H9 (cell line): ENCODE measurements around the gene OR13J1. TPM values are rescaled to one million over a fixed set of nuclear protein-coding genes. Genes with fewer than 3 reads are reported as not detected.

Experiments used
- DNase-seq: peaks from one replicate; pipeline ENCODE4 v3.0.0-alpha.2; 2017
- H2AFZ ChIP-seq: one replicate; pipeline ENCODE4 v1.6.1; 2013; ENCODE audit warnings: mild to moderate bottlenecking, low read length, control low read depth, moderate library complexity
- H2AK5ac ChIP-seq: 2 replicates; pipeline ENCODE4 v1.6.1; 2013; ENCODE audit warnings: low read length, control low read depth, mixed read lengths; ENCODE audit not compliant: insufficient read length
- H2BK120ac ChIP-seq: one replicate; pipeline ENCODE4 v1.6.1; 2013; ENCODE audit warnings: low read depth, mild to moderate bottlenecking, low read length, control low read depth, inconsistent platforms; ENCODE audit not compliant: poor library complexity, severe bottlenecking
- H2BK12ac ChIP-seq: 2 replicates; pipeline ENCODE4 v1.6.1; 2013; ENCODE audit warnings: low read length, control low read depth, mixed read lengths, low read depth; ENCODE audit not compliant: insufficient read length
- H2BK15ac ChIP-seq: 2 replicates; pipeline ENCODE4 v1.6.1; 2013; ENCODE audit warnings: low read depth, low read length, control low read depth
- H2BK20ac ChIP-seq: one replicate; pipeline ENCODE4 v1.6.1; 2013; ENCODE audit warnings: low read depth, mild to moderate bottlenecking, low read length, control low read depth, inconsistent platforms; ENCODE audit not compliant: poor library complexity, severe bottlenecking
- H2BK5ac ChIP-seq: 2 replicates; pipeline ENCODE4 v1.6.1; 2013; ENCODE audit warnings: low read length, control low read depth, mixed read lengths; ENCODE audit not compliant: insufficient read length
- H3K14ac ChIP-seq: 2 replicates; pipeline ENCODE4 v1.6.1; 2013; ENCODE audit warnings: low read length, control low read depth; ENCODE audit not compliant: insufficient read depth
- H3K18ac ChIP-seq: 2 replicates; pipeline ENCODE4 v1.6.1; 2013; ENCODE audit warnings: low read depth, mild to moderate bottlenecking, mixed read lengths, low read length, control low read depth; ENCODE audit not compliant: insufficient read length
- H3K23ac ChIP-seq: 2 replicates; pipeline ENCODE4 v1.6.1; 2013; ENCODE audit warnings: low read length, control low read depth, mixed read lengths, low read depth; ENCODE audit not compliant: insufficient read length
- H3K23me2 ChIP-seq: 2 replicates; pipeline ENCODE4 v1.6.1; 2013; ENCODE audit warnings: low read depth, mild to moderate bottlenecking, mixed read lengths, low read length, control low read depth; ENCODE audit not compliant: insufficient read length, poor library complexity, severe bottlenecking
- H3K27ac ChIP-seq: 2 replicates; pipeline ENCODE4 v1.5.1; 2013; ENCODE audit warnings: low read length, control low read depth, mixed read lengths, low read depth; ENCODE audit not compliant: insufficient read length
- H3K27me3 ChIP-seq: 2 replicates; pipeline ENCODE4 v1.6.1; 2013; ENCODE audit warnings: low read length, control low read depth, inconsistent platforms; ENCODE audit not compliant: insufficient read depth
- H3K4ac ChIP-seq: 2 replicates; pipeline ENCODE4 v1.6.1; 2013; ENCODE audit warnings: low read depth, mild to moderate bottlenecking, control low read depth, inconsistent platforms, low read length, moderate library complexity
- H3K4me1 ChIP-seq: 2 replicates; pipeline ENCODE4 v1.6.1; 2013; ENCODE audit warnings: low read length, control low read depth, inconsistent platforms; ENCODE audit not compliant: insufficient read depth
- H3K4me2 ChIP-seq: 2 replicates; pipeline ENCODE4 v1.6.1; 2013; ENCODE audit warnings: low read length, control low read depth, mixed read lengths; ENCODE audit not compliant: insufficient read length, insufficient read depth
- H3K56ac ChIP-seq: 2 replicates; pipeline ENCODE4 v1.6.1; 2013; ENCODE audit warnings: low read depth, mild to moderate bottlenecking, mixed read lengths, low read length, control low read depth; ENCODE audit not compliant: insufficient read length
- H3K79me1 ChIP-seq: 2 replicates; pipeline ENCODE4 v1.6.1; 2013; ENCODE audit warnings: low read depth, mild to moderate bottlenecking, moderate library complexity, low read length, control low read depth, inconsistent platforms; ENCODE audit not compliant: insufficient read depth, poor library complexity, severe bottlenecking
- H3K79me2 ChIP-seq: 2 replicates; pipeline ENCODE4 v1.6.1; 2013; ENCODE audit warnings: low read length, control low read depth, inconsistent platforms; ENCODE audit not compliant: insufficient read depth
- H3K9ac ChIP-seq: 2 replicates; pipeline ENCODE4 v1.6.1; 2013; ENCODE audit warnings: low read length, control low read depth, mixed read lengths; ENCODE audit not compliant: insufficient read length; ENCODE audit errors: extremely low read depth
- H3K9me3 ChIP-seq: one replicate; pipeline ENCODE4 v1.6.1; 2013; ENCODE audit warnings: low read depth, low read length, inconsistent platforms; ENCODE audit not compliant: control insufficient read depth
- H3T11ph ChIP-seq: one replicate; pipeline ENCODE4 v1.6.1; 2013; ENCODE audit warnings: mild to moderate bottlenecking, low read length, control low read depth, inconsistent platforms
- H4K20me1 ChIP-seq: one replicate; pipeline ENCODE4 v1.6.1; 2013; ENCODE audit not compliant: control insufficient read depth, insufficient read length, insufficient read depth
- H4K5ac ChIP-seq: 2 replicates; pipeline ENCODE4 v1.6.1; 2013; ENCODE audit warnings: low read depth, mild to moderate bottlenecking, mixed read lengths, low read length, control low read depth; ENCODE audit not compliant: insufficient read length
- H4K8ac ChIP-seq: replicated peaks from 2 replicates; pipeline ENCODE4 v1.6.1; 2013; ENCODE audit warnings: low read length, control low read depth, mixed read lengths, low read depth; ENCODE audit not compliant: insufficient read length
- H4K91ac ChIP-seq: 2 replicates; pipeline ENCODE4 v1.6.1; 2013; ENCODE audit warnings: low read depth, mild to moderate bottlenecking, moderate library complexity, mixed read lengths, low read length, control low read depth; ENCODE audit not compliant: insufficient read length
- H3K27ac Mint-ChIP-seq, 3 experiments: 2 replicates in 2 of 3; 3 replicates in 1 of 3; pipeline ENCODE4 v1.8.0; 2020 to 2021; ENCODE audit warnings: mixed read lengths in 3 of 3, mild to moderate bottlenecking in 1 of 3, moderate library complexity in 1 of 3
- H3K27me3 Mint-ChIP-seq: 2 replicates; pipeline ENCODE4 v1.8.0; 2021; ENCODE audit warnings: low read depth, mild to moderate bottlenecking, moderate library complexity, mixed read lengths
- H3K36me3 Mint-ChIP-seq, 3 experiments: 2 replicates in 2 of 3; 3 replicates in 1 of 3; pipeline ENCODE4 v1.8.0; 2020 to 2021; ENCODE audit warnings: low read depth in 3 of 3, mixed read lengths in 3 of 3; ENCODE audit not compliant: insufficient read depth in 1 of 3
- H3K4me1 Mint-ChIP-seq, 2 experiments: 2 replicates each; pipeline ENCODE4 v1.8.0; 2020; ENCODE audit warnings: mixed read lengths in 2 of 2
- H3K4me3 Mint-ChIP-seq, 2 experiments: 2 replicates in 1 of 2; 3 replicates in 1 of 2; pipeline ENCODE4 v1.8.0; 2020 to 2021; ENCODE audit warnings: mild to moderate bottlenecking in 2 of 2, mixed read lengths in 2 of 2, moderate library complexity in 1 of 2
- H3K9me3 Mint-ChIP-seq, 2 experiments: 2 replicates in 1 of 2; 3 replicates in 1 of 2; pipeline ENCODE4 v1.8.0; 2020; ENCODE audit warnings: mild to moderate bottlenecking in 2 of 2, mixed read lengths in 2 of 2, moderate library complexity in 1 of 2
- CTCF ChIP-seq: fragments of 200-600 bp; sonication (generic); conservative IDR thresholded peaks from 3 replicates; pipeline ENCODE4 v1.8.0; 2021; ENCODE audit warnings: antibody characterized with exemption, mild to moderate bottlenecking
- WGBS: extraction: QIAGEN DNeasy Blood & Tissue Kit; methylation state at CpG from one replicate; pipeline ENCODE4 v1.1.7; 2013; ENCODE audit warnings: missing lambda C conversion rate, low lambda C conversion rate, mixed read lengths; ENCODE audit not compliant: insufficient read length; ENCODE audit errors: extremely low coverage; 5-methylcytosine and 5-hydroxymethylcytosine counted together
- total RNA-seq: library from RNA; stranded (reverse); gene quantifications from 2 replicates; pipeline ENCODE4 v1.2.1, GENCODE V29; 2021

The OR13J1 gene
- total RNA-seq, 1 experiment from 2014 or later, result not detected

- no peak overlapping the region for H4K5ac ChIP-seq
- no peak overlapping the region for H3K4me2 ChIP-seq
- H3K4me3 Mint-ChIP-seq, result no peak overlapping the region; a peak in 1 of 5 replicates
- H2BK15ac ChIP-seq, result no peak overlapping the region
- H3K14ac ChIP-seq, result no peak overlapping the region
- H3K9me3 ChIP-seq, result no peaks in the 10 kb centered on the region
- H3K9ac ChIP-seq, result no peak overlapping the region
- no peak overlapping the region for H2AK5ac ChIP-seq
- H4K20me1 ChIP-seq, result no peaks in the 10 kb centered on the region
- no peak overlapping the region for H3K4ac ChIP-seq
- no peaks in the 10 kb centered on the region for H3K79me1 ChIP-seq
- no peak for TF ChIP-seq CTCF
- no peak overlapping the region for H3K18ac ChIP-seq
- H4K8ac ChIP-seq, result no peak overlapping the region
- H3K79me2 ChIP-seq, result no peaks in the 10 kb centered on the region
- peaks cover 4% of the 10 kb centered on the region for H3K23me2 ChIP-seq
- no peak overlapping the region for H2BK5ac ChIP-seq
- H3K4me1 Mint-ChIP-seq, result peaks cover 26 to 36% of the 10 kb centered on the region in 2 experiments
- no peaks in the 10 kb centered on the region; a peak in 2 of 7 replicates for H3K36me3 Mint-ChIP-seq
- DNase-seq, result no peak
- H3K23ac ChIP-seq, result no peak overlapping the region
- H3K27ac Mint-ChIP-seq, result no peak overlapping the region
- H2BK20ac ChIP-seq, result no peak overlapping the region
- H2BK120ac ChIP-seq, result no peak overlapping the region
- no peaks in the 10 kb centered on the region for H3K27me3 ChIP-seq
- WGBS, result no CpG with 5 or more reads among the region's 15 CpGs
- H2AFZ ChIP-seq, result no peak overlapping the region
- H3K56ac ChIP-seq, result no peak overlapping the region
- H4K91ac ChIP-seq, result no peak overlapping the region
- no peaks in the 10 kb centered on the region for H3K9me3 Mint-ChIP-seq
- H3K27ac ChIP-seq, result no peak overlapping the region
- peaks cover 23% of the 10 kb centered on the region for H3K27me3 Mint-ChIP-seq
- peaks cover 14% of the 10 kb centered on the region; the same call in 1 of the 2 replicates for H3K4me1 ChIP-seq
- H3T11ph ChIP-seq, result no peak overlapping the region
- H2BK12ac ChIP-seq, result no peak overlapping the region
Measured at GRCh38 chr9:35840881-35841644, 29.1 kb downstream of the OR13J1 start.
